Neural cell (in vitro differentiated cells): Measurements from ENCODE around the gene DPEP1. TPM values are rescaled to one million over a fixed set of nuclear protein-coding genes. Genes with fewer than 3 reads are reported as not detected.

ENCODE experiments used
- H2AFZ ChIP-seq: fragments of 200-600, 300-800 bp; sonication (generic), shearing (Covaris generic); 2 replicates; pipeline ENCODE4 v1.6.0; 2014; ENCODE audit warnings: low read depth, mild to moderate bottlenecking, antibody characterized with exemption, low read length, moderate library complexity
- H3F3A ChIP-seq: fragments of 200-600 bp; shearing (Covaris generic); 2 replicates; pipeline ENCODE4 v1.6.1; 2016; ENCODE audit warnings: mild to moderate bottlenecking, moderate library complexity, mixed read lengths, antibody characterized with exemption, low read length; ENCODE audit not compliant: insufficient read depth, poor library complexity, severe bottlenecking
- H3K27ac ChIP-seq: fragments of 200-600, 300-800 bp; sonication (generic), shearing (Covaris generic); 2 replicates; pipeline ENCODE4 v1.5.1; 2014; ENCODE audit warnings: mild to moderate bottlenecking, low read length, moderate library complexity
- H3K27me3 ChIP-seq: fragments of 300-800, 200-600 bp; sonication (generic), shearing (Covaris generic); 2 replicates; pipeline ENCODE4 v1.6.0; 2014; ENCODE audit warnings: mild to moderate bottlenecking, low read depth, low read length, moderate library complexity; ENCODE audit not compliant: insufficient read depth
- H3K36me3 ChIP-seq: fragments of 300-800, 200-600 bp; sonication (generic), shearing (Covaris generic); 2 replicates; pipeline ENCODE4 v1.5.1; 2014; ENCODE audit warnings: mild to moderate bottlenecking, antibody characterized with exemption, low read length, moderate library complexity; ENCODE audit not compliant: insufficient read depth
- H3K4me2 ChIP-seq: fragments of 300-800, 200-600 bp; sonication (generic), shearing (Covaris generic); 2 replicates; pipeline ENCODE4 v1.6.0; 2014; ENCODE audit warnings: mild to moderate bottlenecking, low read length
- H3K4me3 ChIP-seq: fragments of 300-800, 200-600 bp; sonication (generic), shearing (Covaris generic); 2 replicates; pipeline ENCODE4 v1.5.1; 2014; ENCODE audit warnings: mild to moderate bottlenecking, low read length, moderate library complexity
- H3K79me2 ChIP-seq: fragments of 200-600 bp; shearing (Covaris generic); replicated peaks from 2 replicates; pipeline ENCODE4 v1.6.0; 2014; ENCODE audit warnings: mild to moderate bottlenecking, low read length, moderate library complexity; ENCODE audit not compliant: insufficient read depth
- H3K9ac ChIP-seq: fragments of 300-800, 200-600 bp; sonication (generic), shearing (Covaris generic); 2 replicates; pipeline ENCODE4 v1.6.1; 2016; ENCODE audit warnings: mild to moderate bottlenecking, low read length, mixed read lengths
- H3K9me2 ChIP-seq: fragments of 200-600 bp; shearing (Covaris generic); 2 replicates; pipeline ENCODE4 v1.6.1; 2016; ENCODE audit warnings: mild to moderate bottlenecking, low read length, mixed read lengths; ENCODE audit not compliant: insufficient read depth
- H3K9me3 ChIP-seq: fragments of 200-600, 300-800 bp; sonication (generic), shearing (Covaris generic); 2 replicates; pipeline ENCODE4 v1.6.1; 2016; ENCODE audit warnings: mild to moderate bottlenecking, mixed run types, low read length, moderate library complexity, mixed read lengths
- H4K20me1 ChIP-seq: fragments of 200-600 bp; shearing (Covaris generic); 2 replicates; pipeline ENCODE4 v1.6.1; 2016; ENCODE audit warnings: mild to moderate bottlenecking, mixed run types; ENCODE audit not compliant: insufficient read depth
- CTCF ChIP-seq: fragments of 450-650 bp; IDR thresholded peaks from 2 replicates; pipeline ENCODE4 v1.5.1; 2014; ENCODE audit warnings: antibody characterized with exemption, mild to moderate bottlenecking, moderate library complexity; ENCODE audit not compliant: poor library complexity, severe bottlenecking
- EP300 ChIP-seq: fragments of 450-650 bp; conservative IDR thresholded peaks from 2 replicates; pipeline ENCODE4 v1.6.1; 2014; ENCODE audit warnings: antibody characterized with exemption, mild to moderate bottlenecking, moderate library complexity; ENCODE audit not compliant: poor library complexity, severe bottlenecking
- EZH2 ChIP-seq: fragments of 200-600, 300-800 bp; shearing (Covaris generic), sonication (generic); IDR thresholded peaks from 2 replicates; pipeline ENCODE4 v1.6.1; 2014; ENCODE audit warnings: antibody characterized with exemption, low read length, borderline replicate concordance, mild to moderate bottlenecking; ENCODE audit not compliant: insufficient read depth, poor library complexity, severe bottlenecking
- MXI1 ChIP-seq: fragments of 450-650 bp; conservative IDR thresholded peaks from 2 replicates; pipeline ENCODE4 v1.6.1; 2014; ENCODE audit warnings: antibody characterized with exemption, mild to moderate bottlenecking; ENCODE audit not compliant: poor library complexity, severe bottlenecking
- POLR2AphosphoS5 ChIP-seq: IDR thresholded peaks from 2 replicates; pipeline ENCODE4 v1.6.1; 2012
- RAD21 ChIP-seq: fragments of 450-650 bp; conservative IDR thresholded peaks from 2 replicates; pipeline ENCODE4 v1.6.1; 2014; ENCODE audit warnings: antibody characterized with exemption, mild to moderate bottlenecking, moderate library complexity
- REST ChIP-seq: IDR thresholded peaks from 2 replicates; pipeline ENCODE4 v1.6.1; 2012; ENCODE audit warnings: borderline replicate concordance
- SMC3 ChIP-seq: fragments of 450-650 bp; conservative IDR thresholded peaks from 2 replicates; pipeline ENCODE4 v1.6.1; 2014; ENCODE audit warnings: antibody characterized with exemption, mild to moderate bottlenecking, moderate library complexity; ENCODE audit not compliant: poor library complexity
- TAF1 ChIP-seq: IDR thresholded peaks from 2 replicates; pipeline ENCODE4 v1.6.1; 2012; ENCODE audit warnings: low read depth
- polyA plus RNA-seq: library from polyadenylated mRNA; depleted of rRNA; stranded (reverse); fragments of >200 nt; gene quantifications from 2 replicates; pipeline ENCODE4 v1.2.3, GENCODE V29; 2014

Gene DPEP1
- polyA plus RNA-seq, 1 donor from 2014 or later, result 0.33 TPM

GRCh38 chr16:89624777-89625761 lies 11.6 kb downstream of the DPEP1 start:
- Histone ChIP-seq H3K27me3 (no peaks in the 10 kb centered on the region), H3F3A (no peaks in the 10 kb centered on the region), H3K36me3 (no peaks in the 10 kb centered on the region), H3K79me2 (no peaks in the 10 kb centered on the region), H3K27ac (no peak overlapping the region), H4K20me1 (no peaks in the 10 kb centered on the region), H2AFZ (no peak overlapping the region), H3K4me2 (no peak overlapping the region), H3K9me2 (no peaks in the 10 kb centered on the region), H3K9me3 (no peaks in the 10 kb centered on the region), H3K9ac (no peak overlapping the region), H3K4me3 (no peak overlapping the region)
- TF ChIP-seq EP300 (no peak), EZH2 (no peak), CTCF (no peak), MXI1 (no peak), POLR2AphosphoS5 (no peak), RAD21 (no peak), REST (no peak), TAF1 (no peak), SMC3 (no peak)

DNA sequence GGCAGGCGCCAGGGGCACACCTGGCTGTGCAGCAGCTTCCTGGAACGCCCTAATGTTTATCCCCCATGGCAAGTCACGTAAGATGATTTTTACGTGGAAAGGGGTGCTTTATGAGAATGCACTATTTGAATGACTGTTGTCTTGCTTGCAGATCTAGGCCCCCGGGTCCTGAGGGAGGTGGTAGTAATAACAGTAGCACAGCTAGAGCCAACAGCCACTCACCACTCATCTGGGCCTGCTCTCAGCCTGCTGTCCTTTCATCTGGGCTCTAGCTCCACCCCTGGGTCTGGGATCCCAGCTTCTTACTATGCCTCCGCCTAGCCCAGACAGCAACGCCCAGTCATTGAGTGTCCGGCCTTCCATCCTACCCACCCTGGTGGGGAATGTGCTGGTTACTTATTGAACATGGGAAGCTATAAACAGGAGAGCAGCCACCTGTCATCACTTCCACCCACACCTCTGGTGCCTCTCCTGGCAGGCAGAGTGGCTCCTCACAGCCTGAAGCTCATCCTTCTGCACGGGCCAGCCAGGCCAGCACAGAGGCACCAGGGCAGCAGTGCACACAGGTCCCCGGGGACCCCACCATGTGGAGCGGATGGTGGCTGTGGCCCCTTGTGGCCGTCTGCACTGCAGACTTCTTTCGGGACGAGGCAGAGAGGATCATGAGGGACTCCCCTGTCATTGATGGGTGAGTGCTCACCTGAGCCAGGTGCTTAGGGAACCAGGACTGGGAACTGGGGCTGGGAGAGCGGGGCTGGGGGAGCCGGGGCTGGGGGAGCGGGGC lies 16.6 kb downstream of the DPEP1 start:
- Histone ChIP-seq H2AFZ (no peak overlapping the region), H3K4me3 (no peak overlapping the region), H3K9me2 (no peaks in the 10 kb centered on the region), H3K9ac (no peak overlapping the region), H3F3A (no peaks in the 10 kb centered on the region), H3K79me2 (no peaks in the 10 kb centered on the region), H3K4me2 (no peak overlapping the region), H4K20me1 (no peaks in the 10 kb centered on the region), H3K36me3 (no peaks in the 10 kb centered on the region), H3K27ac (no peak overlapping the region), H3K9me3 (no peaks in the 10 kb centered on the region), H3K27me3 (peaks cover 4% of the 10 kb centered on the region)
- TF ChIP-seq MXI1, result no peak
- no peak for TF ChIP-seq CTCF
- no peak for TF ChIP-seq EP300
- TF ChIP-seq RAD21, result no peak
- TF ChIP-seq EZH2, result no peak
- no peak for TF ChIP-seq REST
- no peak for TF ChIP-seq SMC3
- no peak for TF ChIP-seq TAF1
- no peak for TF ChIP-seq POLR2AphosphoS5
